Suprapubic skin (tissue), 4 donors: ENCODE measurements around the gene CMYA5. TPM values are rescaled to one million over a fixed set of nuclear protein-coding genes. Genes with fewer than 3 reads are reported as not detected.

Source experiments
- DNase-seq, 2 donors: peaks; one replicate each; pipeline ENCODE4 v3.0.0-alpha.2; 2019; ENCODE audit warnings: low spot score in 2 of 2
- H3K27ac ChIP-seq: fragments of 200-600 bp; sonication (generic); one replicate; pipeline ENCODE4 v1.5.1; 2019
- H3K27me3 ChIP-seq: fragments of 200-600 bp; sonication (generic); one replicate; pipeline ENCODE4 v1.5.1; 2019
- H3K36me3 ChIP-seq: fragments of 200-600 bp; sonication (generic); one replicate; pipeline ENCODE4 v1.5.1; 2019
- H3K4me1 ChIP-seq: fragments of 200-600 bp; sonication (generic); one replicate; pipeline ENCODE4 v1.5.1; 2019
- H3K4me3 ChIP-seq: fragments of 200-600 bp; sonication (generic); one replicate; pipeline ENCODE4 v1.5.1; 2019; ENCODE audit warnings: mild to moderate bottlenecking
- H3K9me3 ChIP-seq: fragments of 200-600 bp; sonication (generic); one replicate; pipeline ENCODE4 v1.5.1; 2019
- CTCF ChIP-seq, 2 donors: fragments of 200-600 bp in 1 of 2; fragments of 450-650 bp in 1 of 2; sonication (generic) in 1 of 2; IDR thresholded peaks; one replicate each; pipeline ENCODE4 v1.5.1; 2016 to 2019; ENCODE audit warnings: antibody characterized with exemption in 2 of 2, mild to moderate bottlenecking in 1 of 2, moderate library complexity in 1 of 2
- EP300 ChIP-seq: sonication (generic); formaldehyde crosslinking; IDR thresholded peaks from one replicate; pipeline ENCODE4 v1.6.1; 2017; ENCODE audit warnings: antibody characterized with exemption
- POLR2A ChIP-seq, 2 donors: fragments of 450-650 bp; IDR thresholded peaks; one replicate each; pipeline ENCODE4 v1.6.1; 2017; ENCODE audit warnings: antibody characterized with exemption in 2 of 2, mild to moderate bottlenecking in 2 of 2, moderate library complexity in 2 of 2
- POLR2AphosphoS5 ChIP-seq, 3 donors: sonication (generic); formaldehyde crosslinking; IDR thresholded peaks; one replicate each; pipeline ENCODE4 v1.6.1; 2017; ENCODE audit warnings: antibody characterized with exemption in 3 of 3
- WGBS: methylation state at CpG from one replicate; pipeline ENCODE4 v1.1.5; 2018; 5-methylcytosine and 5-hydroxymethylcytosine counted together
- total RNA-seq, 4 donors: library from RNA; depleted of rRNA; stranded (reverse); fragments of >200 nt; gene quantifications; one replicate each; pipeline ENCODE4 v1.1.0, GENCODE V29; 2016

The CMYA5 gene
- total RNA-seq, 4 donors from 2014 or later, result 8.1 to 24.9 (median 10.4) TPM

- H3K9me3 ChIP-seq, result no peaks in the 10 kb centered on the region
- no peak for TF ChIP-seq POLR2AphosphoS5 (IDR thresholded peaks at IDR 0.05)
- no peak for TF ChIP-seq CTCF (IDR thresholded peaks at IDR 0.05)
- no peak for TF ChIP-seq EP300
- TF ChIP-seq POLR2A (IDR thresholded peaks at IDR 0.05), result no peak
- no peak overlapping the region for H3K27ac ChIP-seq
- no peaks in the 10 kb centered on the region for H3K4me1 ChIP-seq
- H3K27me3 ChIP-seq, result no peaks in the 10 kb centered on the region
- WGBS, result 65% methylated on average over 1 of the region's 1 CpG
- no peak overlapping the region for H3K4me3 ChIP-seq
- DNase-seq, result no peak
- no peaks in the 10 kb centered on the region for H3K36me3 ChIP-seq
These were observed 112.8 kb downstream of the CMYA5 start for GRCh38 chr5:79802406-79802805.

- H3K4me3 ChIP-seq, result no peak overlapping the region
- no peaks in the 10 kb centered on the region for H3K27me3 ChIP-seq
- no peaks in the 10 kb centered on the region for H3K9me3 ChIP-seq
- H3K36me3 ChIP-seq, result no peaks in the 10 kb centered on the region
- H3K27ac ChIP-seq, result no peak overlapping the region
- H3K4me1 ChIP-seq, result no peaks in the 10 kb centered on the region
- no peak for DNase-seq
- WGBS, result 68% methylated on average over 2 of the region's 2 CpGs
- TF ChIP-seq EP300 (no peak), CTCF (IDR thresholded peaks at IDR 0.05) (no peak), POLR2A (IDR thresholded peaks at IDR 0.05) (no peak), POLR2AphosphoS5 (IDR thresholded peaks at IDR 0.05) (no peak)
These were observed 113.4 kb downstream of the CMYA5 start for GRCh38 chr5:79803007-79803406.

GRCh38 chr5:79806741-79807140 is 117.1 kb downstream of the CMYA5 start:
- no peak for DNase-seq
- no peaks in the 10 kb centered on the region for H3K36me3 ChIP-seq

DNA sequence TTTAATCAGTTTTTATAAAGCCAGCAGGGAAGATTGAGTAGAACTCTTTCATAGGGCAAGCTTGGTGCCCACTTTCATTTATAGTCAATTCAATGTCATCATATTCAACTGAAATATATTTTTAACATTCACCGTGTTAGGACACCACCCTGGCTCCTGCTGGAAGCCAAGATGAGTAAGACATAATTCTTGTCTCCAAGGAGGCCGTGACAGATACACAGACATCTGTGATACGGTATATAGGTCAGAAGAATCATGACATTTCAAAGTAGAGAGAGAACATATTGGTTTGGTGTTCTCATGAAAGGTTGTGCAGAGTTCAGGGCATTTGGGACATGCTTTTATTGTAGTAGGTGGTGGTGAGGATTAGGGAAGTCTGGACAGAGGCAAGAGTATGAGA is 120.1 kb downstream of the CMYA5 start:
- Histone ChIP-seq H3K9me3 (no peaks in the 10 kb centered on the region), H3K27ac (no peak overlapping the region), H3K27me3 (no peaks in the 10 kb centered on the region), H3K36me3 (no peaks in the 10 kb centered on the region), H3K4me3 (no peak overlapping the region), H3K4me1 (no peaks in the 10 kb centered on the region)
- TF ChIP-seq EP300 (no peak), POLR2AphosphoS5 (IDR thresholded peaks at IDR 0.05) (no peak), CTCF (IDR thresholded peaks at IDR 0.05) (no peak), POLR2A (IDR thresholded peaks at IDR 0.05) (no peak)
- no peak for DNase-seq
- 29% methylated on average over 3 of the region's 3 CpGs for WGBS

More at GRCh38 chr5:79806741-79807140, 117.1 kb downstream of the CMYA5 start:
- 46% methylated on average over 3 of the region's 3 CpGs for WGBS
- TF ChIP-seq CTCF (IDR thresholded peaks at IDR 0.05) (no peak), POLR2A (IDR thresholded peaks at IDR 0.05) (no peak), EP300 (no peak), POLR2AphosphoS5 (IDR thresholded peaks at IDR 0.05) (no peak)
- Histone ChIP-seq H3K9me3 (no peaks in the 10 kb centered on the region), H3K4me1 (no peaks in the 10 kb centered on the region), H3K27ac (no peak overlapping the region), H3K4me3 (no peak overlapping the region), H3K27me3 (no peaks in the 10 kb centered on the region)

- Histone ChIP-seq H3K4me3 (no peak overlapping the region), H3K27me3 (no peaks in the 10 kb centered on the region), H3K9me3 (no peaks in the 10 kb centered on the region), H3K36me3 (no peaks in the 10 kb centered on the region), H3K4me1 (no peaks in the 10 kb centered on the region), H3K27ac (no peak overlapping the region)
- 83% methylated on average over 2 of the region's 2 CpGs for WGBS
- TF ChIP-seq CTCF (IDR thresholded peaks at IDR 0.05) (no peak), POLR2AphosphoS5 (IDR thresholded peaks at IDR 0.05) (no peak), POLR2A (IDR thresholded peaks at IDR 0.05) (no peak), EP300 (no peak)
- no peak for DNase-seq
These were observed 121.4 kb downstream of the CMYA5 start for GRCh38 chr5:79811081-79811480.
